Ovary (tissue), 3 donors: Measurements from ENCODE around the gene MMP14.

Experiments used
- EP300 ChIP-seq: sonication (generic); formaldehyde crosslinking; IDR thresholded peaks from one replicate; pipeline ENCODE4 v1.6.1; 2017; ENCODE audit warnings: antibody characterized with exemption
- POLR2A ChIP-seq: fragments of 450-650 bp; IDR thresholded peaks from one replicate; pipeline ENCODE4 v1.6.1; 2017; ENCODE audit warnings: antibody characterized with exemption, mild to moderate bottlenecking, moderate library complexity
- TF ChIP-seq, protein P1 (sequence below), 3 donors: fragments of 450-650 bp in 2 of 3; fragments of 200-600 bp in 1 of 3; IDR thresholded peaks; one replicate each; pipeline versions ENCODE4 v1.5.1 to v1.8.0; 2016 to 2022; ENCODE audit warnings: antibody characterized with exemption in 3 of 3, mild to moderate bottlenecking in 1 of 3
- donor health status: DM: no; HTN: no; CAD: no.

DNA sequence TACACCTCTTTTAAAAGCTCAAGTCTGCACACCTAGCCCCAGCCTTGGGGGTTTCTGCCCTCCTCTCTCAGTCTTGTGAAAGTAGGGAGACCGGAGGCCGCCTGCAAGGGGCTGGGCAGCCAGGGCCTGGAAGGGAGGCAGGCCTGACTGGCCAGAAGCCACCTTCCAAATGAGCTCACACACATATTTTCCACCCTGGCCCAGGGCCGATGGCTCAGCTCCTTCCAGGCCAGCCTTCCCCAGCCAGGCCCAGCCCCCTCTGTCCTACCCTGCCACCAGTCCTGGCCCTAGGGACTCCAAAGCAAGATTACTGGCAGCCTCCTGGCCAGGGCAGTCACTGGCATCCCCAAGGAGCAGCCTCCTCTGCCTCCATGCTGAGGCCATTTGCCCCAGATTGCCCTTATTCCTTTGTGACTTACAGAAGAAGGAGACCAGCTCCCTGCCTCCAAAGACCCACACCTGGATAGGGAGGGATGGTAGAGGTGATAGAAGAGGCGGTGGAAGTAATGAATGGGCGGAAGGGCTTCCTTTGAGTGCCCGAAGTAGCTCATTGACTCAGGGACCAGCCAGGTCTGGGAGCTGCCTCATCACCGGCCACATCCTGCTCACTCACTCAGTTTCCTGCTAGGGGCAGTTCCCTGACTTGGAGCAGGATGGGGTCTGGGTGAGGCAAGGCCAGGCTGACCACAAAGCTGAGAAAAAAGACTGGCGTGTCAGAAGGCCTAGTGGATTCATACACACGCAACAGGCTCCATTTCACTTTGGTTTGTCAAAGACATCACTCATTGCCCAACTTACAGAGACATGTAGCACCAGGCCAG, 14.8 kb downstream of the MMP14 start:
- TF ChIP-seq, protein P1, sequence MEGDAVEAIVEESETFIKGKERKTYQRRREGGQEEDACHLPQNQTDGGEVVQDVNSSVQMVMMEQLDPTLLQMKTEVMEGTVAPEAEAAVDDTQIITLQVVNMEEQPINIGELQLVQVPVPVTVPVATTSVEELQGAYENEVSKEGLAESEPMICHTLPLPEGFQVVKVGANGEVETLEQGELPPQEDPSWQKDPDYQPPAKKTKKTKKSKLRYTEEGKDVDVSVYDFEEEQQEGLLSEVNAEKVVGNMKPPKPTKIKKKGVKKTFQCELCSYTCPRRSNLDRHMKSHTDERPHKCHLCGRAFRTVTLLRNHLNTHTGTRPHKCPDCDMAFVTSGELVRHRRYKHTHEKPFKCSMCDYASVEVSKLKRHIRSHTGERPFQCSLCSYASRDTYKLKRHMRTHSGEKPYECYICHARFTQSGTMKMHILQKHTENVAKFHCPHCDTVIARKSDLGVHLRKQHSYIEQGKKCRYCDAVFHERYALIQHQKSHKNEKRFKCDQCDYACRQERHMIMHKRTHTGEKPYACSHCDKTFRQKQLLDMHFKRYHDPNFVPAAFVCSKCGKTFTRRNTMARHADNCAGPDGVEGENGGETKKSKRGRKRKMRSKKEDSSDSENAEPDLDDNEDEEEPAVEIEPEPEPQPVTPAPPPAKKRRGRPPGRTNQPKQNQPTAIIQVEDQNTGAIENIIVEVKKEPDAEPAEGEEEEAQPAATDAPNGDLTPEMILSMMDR (IDR thresholded peaks at IDR 0.05), result no peak
- TF ChIP-seq POLR2A, result no peak
- no peak for TF ChIP-seq EP300
